SKM-1 (cell line): ENCODE data around the gene ZNF521.

Experiments
- DNase-seq: peaks from one replicate; lab custom pipeline; 2025; ENCODE audit not compliant: unreplicated experiment; lab: John Stamatoyannopoulos, UW

ZNF521 gene

GRCh38 chr18:25133879-25134278, 218.1 kb downstream of the ZNF521 start:
- DNase-seq: no peak

GRCh38 chr18:25132786-25133496, 219.0 kb downstream of the ZNF521 start:
- DNase-seq: no peak

GRCh38 chr18:25126751-25127150, 225.2 kb downstream of the ZNF521 start:
- DNase-seq: no peak

GRCh38 chr18:25125680-25126079, 226.3 kb downstream of the ZNF521 start:
- no peak for DNase-seq

GRCh38 chr18:25123438-25124232, 228.3 kb downstream of the ZNF521 start:
- no peak for DNase-seq

- no peak for DNase-seq
These were observed 230.5 kb downstream of the ZNF521 start for GRCh38 chr18:25121442-25121841.

- no peak for DNase-seq
These were observed 238.4 kb downstream of the ZNF521 start for GRCh38 chr18:25113566-25113965.

GRCh38 chr18:25112821-25113434, 239.0 kb downstream of the ZNF521 start:
- DNase-seq: no peak

GRCh38 chr18:25111377-25112288, 240.3 kb downstream of the ZNF521 start:
- DNase-seq: no peak

- DNase-seq: no peak
These were observed 242.5 kb downstream of the ZNF521 start for GRCh38 chr18:25109484-25109883.

GRCh38 chr18:25103468-25104155, 248.4 kb downstream of the ZNF521 start:
- DNase-seq: no peak

- no peak for DNase-seq
These were observed 249.3 kb downstream of the ZNF521 start for GRCh38 chr18:25102662-25103061.

- DNase-seq: no peak
These were observed 251.5 kb downstream of the ZNF521 start for GRCh38 chr18:25100418-25100817.

GRCh38 chr18:25099895-25100294, 252.1 kb downstream of the ZNF521 start:
- no peak for DNase-seq

- no peak for DNase-seq
These were observed 254.4 kb downstream of the ZNF521 start for GRCh38 chr18:25097569-25098056.

- DNase-seq: no peak
These were observed 254.9 kb downstream of the ZNF521 start for GRCh38 chr18:25097057-25097456.

GRCh38 chr18:25093141-25093540, 258.8 kb downstream of the ZNF521 start:
- DNase-seq: no peak

GRCh38 chr18:25089470-25089869, 262.5 kb downstream of the ZNF521 start:
- DNase-seq: no peak

GRCh38 chr18:25086876-25087275, 265.1 kb downstream of the ZNF521 start:
- DNase-seq: no peak

GRCh38 chr18:25081001-25081400, 271.0 kb downstream of the ZNF521 start:
- DNase-seq: no peak
